SK-N-SH (cell line): ENCODE measurements around the gene CD300LF. TPM values are rescaled to one million over a fixed set of nuclear protein-coding genes. Genes with fewer than 3 reads are reported as not detected.

ENCODE experiments used
- CTCF ChIA-PET: fragments of 300-600, 350-600 bp; formaldehyde crosslinking; extraction: SDS; loops from one replicate; lab custom pipeline; 2021; lab: Yijun Ruan, JAX
- POLR2A ChIA-PET: fragments of 350-600 bp; sonication (Branson Sonifier 250); formaldehyde crosslinking; extraction: SDS; loops from one replicate; lab custom pipeline; 2020; ENCODE audit warnings: antibody characterized with exemption, inconsistent platforms; lab: Yijun Ruan, JAX
- DNase-seq: peaks from one replicate; pipeline ENCODE4 v3.0.0; 2012
- H2AFZ ChIP-seq: fragments of 200-600 bp; sonication (generic); 2 replicates; pipeline ENCODE4 v1.8.1; 2016; ENCODE audit warnings: antibody characterized with exemption, mild to moderate bottlenecking, low read depth
- H3F3A ChIP-seq: fragments of 200-600 bp; sonication (generic); replicated peaks from 2 replicates; pipeline ENCODE3; 2016; ENCODE audit warnings: antibody characterized with exemption, mild to moderate bottlenecking; ENCODE audit not compliant: insufficient read depth
- H3K27ac ChIP-seq, 2 experiments: fragments of 200-500 bp in 1 of 2; fragments of 200-600 bp in 1 of 2; sonication (Bioruptor generic) in 1 of 2; sonication (generic), shearing (Covaris generic) in 1 of 2; 2 replicates each; pipeline versions ENCODE4 v1.5.1 to v1.6.1; 2014 to 2016; ENCODE audit warnings: low read depth in 2 of 2, inconsistent platforms in 1 of 2, low read length in 1 of 2, mild to moderate bottlenecking in 1 of 2, mixed read lengths in 1 of 2
- H3K27me3 ChIP-seq: fragments of 200-600 bp; sonication (generic), shearing (Covaris generic); 2 replicates; pipeline ENCODE4 v1.6.1; 2016; ENCODE audit warnings: mixed run types; ENCODE audit not compliant: insufficient read depth
- H3K36me3 ChIP-seq, 2 experiments: fragments of 200-500 bp in 1 of 2; fragments of 200-600 bp in 1 of 2; sonication (Bioruptor generic) in 1 of 2; sonication (generic) in 1 of 2; replicated peaks in 1 of 2; 2 replicates each; pipeline versions ENCODE3 to v1.5.1; 2014 to 2016; ENCODE audit warnings: low read length in 1 of 2, mild to moderate bottlenecking in 1 of 2; ENCODE audit not compliant: insufficient read depth in 2 of 2, control insufficient read depth in 1 of 2
- H3K4me1 ChIP-seq, 2 experiments: fragments of 200-500 bp in 1 of 2; fragments of 200-600 bp in 1 of 2; sonication (Bioruptor generic) in 1 of 2; sonication (generic), shearing (Covaris generic) in 1 of 2; 2 replicates each; pipeline versions ENCODE4 v1.5.1 to v1.6.1; 2014 to 2016; ENCODE audit warnings: low read depth in 1 of 2, low read length in 1 of 2, mixed run types in 1 of 2; ENCODE audit not compliant: insufficient read depth in 2 of 2, control insufficient read depth in 1 of 2
- H3K4me2 ChIP-seq: fragments of 200-600 bp; sonication (generic), shearing (Covaris generic); 2 replicates; pipeline ENCODE4 v1.6.1; 2017; ENCODE audit warnings: mixed run types
- H3K4me3 ChIP-seq, 2 experiments: fragments of 200-500 bp in 1 of 2; fragments of 200-600 bp in 1 of 2; sonication (Bioruptor generic) in 1 of 2; sonication (generic), shearing (Covaris generic) in 1 of 2; 2 replicates each; pipeline versions ENCODE4 v1.5.1 to v1.8.1; 2014 to 2016; ENCODE audit warnings: low read depth in 2 of 2, inconsistent platforms in 1 of 2, low read length in 1 of 2, mild to moderate bottlenecking in 1 of 2, mixed read lengths in 1 of 2, moderate library complexity in 1 of 2
- H3K79me2 ChIP-seq: fragments of 200-600 bp; sonication (generic); 2 replicates; pipeline ENCODE4 v1.8.1; 2017; ENCODE audit warnings: mild to moderate bottlenecking; ENCODE audit not compliant: insufficient read depth
- H3K9ac ChIP-seq: fragments of 200-600 bp; sonication (generic); 2 replicates; pipeline ENCODE4 v1.6.1; 2017; ENCODE audit warnings: mixed run types
- H3K9me2 ChIP-seq: fragments of 200-600 bp; sonication (generic); 2 replicates; pipeline ENCODE4 v1.6.1; 2017; ENCODE audit warnings: mixed run types
- H3K9me3 ChIP-seq: fragments of 200-600 bp; sonication (generic); 2 replicates; pipeline ENCODE4 v1.6.1; 2017; ENCODE audit warnings: mixed run types, mild to moderate bottlenecking, moderate library complexity
- H4K20me1 ChIP-seq: fragments of 200-600 bp; sonication (generic); 2 replicates; pipeline ENCODE4 v1.6.1; 2017; ENCODE audit warnings: mild to moderate bottlenecking, mixed run types; ENCODE audit not compliant: insufficient read depth
- CHD2 ChIP-seq: fragments of 150-350 bp; IDR thresholded peaks from 2 replicates; pipeline ENCODE4 v1.6.1; 2018; ENCODE audit warnings: low read length; ENCODE audit not compliant: partially characterized antibody
- ELF1 ChIP-seq: IDR thresholded peaks from 2 replicates; pipeline ENCODE4 v1.4.0; 2012
- EP300 ChIP-seq, 2 experiments: IDR thresholded peaks; 2 replicates each; pipeline versions ENCODE4 v1.4.0 to v1.6.1; 2012; ENCODE audit warnings: borderline replicate concordance in 1 of 2, low read depth in 1 of 2, low read length in 1 of 2
- FOSL2 ChIP-seq: IDR thresholded peaks from 2 replicates; pipeline ENCODE4 v1.4.0; 2012; ENCODE audit warnings: low read depth, mild to moderate bottlenecking, moderate library complexity, borderline replicate concordance
- FOXJ3 ChIP-seq: sonication (generic); formaldehyde crosslinking; IDR thresholded peaks from 2 replicates; pipeline ENCODE4 v1.5.1; 2020; ENCODE audit warnings: mild to moderate bottlenecking, missing genetic modification reagents
- GATA2 ChIP-seq: sonication (generic); formaldehyde crosslinking; IDR thresholded peaks from 2 replicates; pipeline ENCODE4 v1.5.0; 2020; ENCODE audit warnings: mild to moderate bottlenecking, missing genetic modification reagents
- MEF2A ChIP-seq: IDR thresholded peaks from 2 replicates; pipeline ENCODE4 v1.4.0; 2012; ENCODE audit warnings: low read depth, borderline replicate concordance
- NFIC ChIP-seq: IDR thresholded peaks from 2 replicates; pipeline ENCODE4 v1.4.0; 2012; ENCODE audit warnings: borderline replicate concordance
- RCOR1 ChIP-seq: fragments of 150-350 bp; IDR thresholded peaks from 2 replicates; pipeline ENCODE4 v1.6.1; 2017; ENCODE audit warnings: antibody characterized with exemption, low read length
- REST ChIP-seq: IDR thresholded peaks from 2 replicates; pipeline ENCODE4 v1.6.1; 2012; ENCODE audit warnings: mild to moderate bottlenecking, low read depth, low read length, moderate library complexity
- RFX5 ChIP-seq: IDR thresholded peaks from 2 replicates; pipeline ENCODE4 v1.6.1; 2012; ENCODE audit warnings: mild to moderate bottlenecking, improper control_type of control experiment, low read length
- USF1 ChIP-seq: IDR thresholded peaks from 2 replicates; pipeline ENCODE4 v1.4.0; 2012; ENCODE audit warnings: low read depth, borderline replicate concordance
- ZBTB33 ChIP-seq: IDR thresholded peaks from 2 replicates; pipeline ENCODE4 v1.4.0; 2012; ENCODE audit warnings: low read depth, borderline replicate concordance
- WGBS: methylation state at CpG from one replicate; pipeline ENCODE4 v1.1.6; 2017; ENCODE audit warnings: low lambda C conversion rate; 5-methylcytosine and 5-hydroxymethylcytosine counted together
- polyA plus RNA-seq, 3 experiments: library from polyadenylated mRNA; depleted of rRNA; stranded (reverse); fragments of >200 nt; gene quantifications; 2 replicates each; pipeline ENCODE4 v1.2.3, GENCODE V29; 2012

Gene CD300LF
- polyA plus RNA-seq, 1 of the 3 experiments (the other 2 are of a cell fraction): not detected

- H3K27me3 ChIP-seq: no peaks in the 10 kb centered on the region
Observed at GRCh38 chr17:74647871-74648672, 64.7 kb downstream of the CD300LF start.

More at GRCh38 chr17:74647871-74648672, 64.7 kb downstream of the CD300LF start:
- CTCF ChIA-PET: interaction anchor here (0.9 to 6.8 kb wide), 11 partner anchors 10 to 269 kb away, joined by 3 to 66 read pairs (median 6); partner anchors contain the start of genes CD300H and RAB37
- Histone ChIP-seq H3K9me3 (no peaks in the 10 kb centered on the region), H3K9ac (no peak overlapping the region), H4K20me1 (no peaks in the 10 kb centered on the region), H3K27ac (peak overlapping the region in 1 of 2 experiments; percentile 17; a peak in 1 of 4 replicates), H3K4me3 (no peak overlapping the region), H3K36me3 (no peaks in the 10 kb centered on the region), H3K79me2 (no peaks in the 10 kb centered on the region), H3K4me1 (peaks cover 0 to 26% of the 10 kb centered on the region in 2 experiments; a peak in 1 of 4 replicates), H3K9me2 (no peaks in the 10 kb centered on the region), H3F3A (no peaks in the 10 kb centered on the region), H2AFZ (no peak overlapping the region), H3K4me2 (no peak overlapping the region)
- POLR2A ChIA-PET: interaction anchor here (0.8 to 1.2 kb wide), 2 partner anchors 9 to 13 kb away, joined by 4 read pairs; no protein-coding TSS in a partner anchor
- no peak for TF ChIP-seq FOSL2
- TF ChIP-seq RCOR1: peak; percentile 56; the same call in 1 of the 2 replicates
- TF ChIP-seq GATA2 (CRISPR knock-in tag): peak; percentile 93
- peak; percentile 34 for TF ChIP-seq CHD2
- TF ChIP-seq EP300 (IDR thresholded peaks at IDR 0.05; ENCODE audit: borderline replicate concordance in 1 of 2, low read depth in 1 of 2, low read length in 1 of 2): peak in 1 of 2 experiments; percentile 60; a peak in 1 of 4 replicates
- no peak for TF ChIP-seq RFX5
- 0 out of 2 replicates have a peak, but pooled peaks have one; percentile 32 for TF ChIP-seq FOXJ3 (CRISPR knock-in tag)
- no peak for TF ChIP-seq REST
- TF ChIP-seq USF1: no peak
- no peak for TF ChIP-seq MEF2A
- TF ChIP-seq ZBTB33: no peak
- no peak for TF ChIP-seq ELF1
- no peak for TF ChIP-seq NFIC
- peak; percentile 67 for DNase-seq
- WGBS: 14% methylated on average over 9 of the region's 9 CpGs
